ENCODE measurements around the gene NASP. TPM values are rescaled to one million over a fixed set of nuclear protein-coding genes. Genes with fewer than 3 reads are reported as not detected.
"Not testable (repeated sequence)": the region's sequence is repeated elsewhere in the genome, so short reads cannot be mapped to it uniquely, and the experiment has no call there.

NASP gene
- total RNA-seq, 1 experiment from 2014 or later: 129 TPM

- peak; percentile 67 for DNase-seq (ENCODE audit: low read depth)
These were observed 13.8 kb upstream of the NASP start for GRCh38 chr1:45569962-45570581.

DNA sequence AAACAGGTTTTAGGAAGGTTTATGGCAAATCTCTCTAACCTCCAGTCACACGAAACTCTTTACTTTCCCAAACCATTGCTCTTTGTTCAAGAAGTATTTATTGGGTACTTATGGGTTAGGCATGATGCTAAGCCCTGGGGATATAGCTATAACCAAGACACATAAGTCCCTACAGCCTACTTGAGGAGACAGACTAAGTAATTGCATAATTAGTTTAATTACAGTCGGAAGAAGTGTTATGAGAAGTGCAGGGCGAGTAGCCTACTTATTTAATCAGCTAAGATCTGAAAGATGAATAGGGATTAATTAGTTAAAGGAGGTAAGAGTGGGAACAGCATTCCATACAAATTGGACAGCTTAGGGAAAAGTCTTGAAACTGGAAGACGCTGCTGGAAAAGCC lies 13.2 kb upstream of the NASP start:
- no peak for DNase-seq (ENCODE audit: low read depth)

- no peak for DNase-seq (ENCODE audit: low read depth)
These were observed 10.5 kb upstream of the NASP start for GRCh38 chr1:45573231-45573804.

- DNase-seq (ENCODE audit: low read depth): no peak
These were observed 9.7 kb upstream of the NASP start for GRCh38 chr1:45574105-45574626.

DNA sequence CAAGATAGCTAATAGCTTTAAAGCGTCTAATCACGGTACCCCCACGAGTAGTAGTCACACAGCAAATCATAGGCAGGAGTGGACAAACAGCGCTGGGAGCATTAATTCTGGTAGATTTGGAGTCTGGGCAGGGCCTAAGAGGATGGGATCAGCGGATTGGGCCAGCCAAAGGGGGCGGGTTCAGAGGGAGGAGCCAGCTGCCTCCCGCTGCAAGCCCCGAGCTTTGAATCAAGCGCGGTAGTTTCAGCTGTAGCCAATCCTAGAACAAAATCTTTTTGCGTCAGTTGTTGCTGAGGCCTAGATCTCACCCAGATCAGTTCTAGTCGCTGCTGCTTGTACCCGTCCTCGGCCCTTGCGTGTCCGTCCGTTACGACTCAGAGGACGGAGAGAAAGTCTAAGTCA lies 576 bp upstream of the NASP start:
- DNase-seq (ENCODE audit: low read depth): peak; percentile 96

DNA sequence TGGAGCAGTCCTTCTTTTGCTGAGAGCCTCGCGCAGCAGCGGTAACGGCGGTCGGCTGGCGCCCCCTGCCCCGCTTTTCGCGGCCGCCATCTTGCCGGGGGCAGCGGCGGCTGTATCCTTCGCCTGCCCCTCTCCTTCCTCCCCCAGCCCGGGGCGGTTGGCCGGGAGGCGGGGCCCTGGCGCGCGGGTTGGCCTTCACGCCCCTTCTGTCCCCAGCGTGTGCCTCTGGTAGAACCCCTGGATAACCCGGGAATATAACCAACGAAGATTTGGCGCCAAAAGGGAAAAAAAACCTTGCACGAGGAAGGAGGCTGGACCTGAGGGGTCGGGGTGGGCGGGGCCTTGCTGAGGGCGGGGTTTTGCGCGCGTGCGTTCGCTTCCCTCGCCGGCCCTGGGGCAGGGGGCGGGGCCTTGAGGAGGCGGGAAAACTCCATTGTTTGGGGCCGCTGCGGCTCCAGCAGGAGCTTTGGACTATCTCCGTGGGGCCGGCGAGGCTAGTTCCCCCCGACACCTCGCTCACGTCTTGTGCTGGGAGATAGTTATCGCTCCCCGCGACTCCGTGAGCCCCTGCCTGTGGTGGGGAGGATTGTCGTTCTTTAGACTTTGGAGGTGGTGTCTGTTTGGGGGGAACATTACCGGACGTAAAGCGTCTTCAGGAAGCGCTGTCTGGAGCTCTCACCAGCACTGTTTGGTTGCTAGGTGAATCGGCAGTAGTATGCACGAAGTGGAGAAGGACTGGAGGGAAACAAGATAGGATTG lies 689 bp downstream of the NASP start:
- DNase-seq (ENCODE audit: low read depth): peak; percentile 77

DNA sequence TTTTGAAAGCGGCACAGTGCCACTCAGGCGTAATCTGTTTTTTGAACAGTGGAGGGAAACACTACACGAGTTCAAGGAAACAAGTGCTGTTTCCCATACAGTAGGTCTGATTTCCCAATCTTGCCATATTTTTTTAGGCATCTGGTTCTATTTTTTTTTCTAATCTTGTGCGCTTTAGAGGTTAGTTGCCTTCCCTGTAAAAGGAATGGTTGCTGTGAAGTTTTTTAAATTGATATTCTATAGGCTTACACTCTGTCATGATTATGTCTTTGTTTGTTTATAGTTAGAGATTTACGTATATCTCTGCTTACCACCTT lies 1.2 kb downstream of the NASP start:
- DNase-seq (ENCODE audit: low read depth): no peak

GRCh38 chr1:45585496-45586075 lies 1.7 kb downstream of the NASP start:
- no peak for DNase-seq (ENCODE audit: low read depth)

- DNase-seq (ENCODE audit: low read depth): no peak
These were observed 2.9 kb downstream of the NASP start for GRCh38 chr1:45586769-45587168.

- DNase-seq (ENCODE audit: low read depth): no peak
These were observed 6.0 kb downstream of the NASP start for GRCh38 chr1:45589861-45590260.

- DNase-seq (ENCODE audit: low read depth): no peak
These were observed 10.6 kb downstream of the NASP start for GRCh38 chr1:45594412-45594811.

- not testable (repeated sequence) for DNase-seq (ENCODE audit: low read depth)
These were observed 12.9 kb downstream of the NASP start for GRCh38 chr1:45596765-45597164.

DNA sequence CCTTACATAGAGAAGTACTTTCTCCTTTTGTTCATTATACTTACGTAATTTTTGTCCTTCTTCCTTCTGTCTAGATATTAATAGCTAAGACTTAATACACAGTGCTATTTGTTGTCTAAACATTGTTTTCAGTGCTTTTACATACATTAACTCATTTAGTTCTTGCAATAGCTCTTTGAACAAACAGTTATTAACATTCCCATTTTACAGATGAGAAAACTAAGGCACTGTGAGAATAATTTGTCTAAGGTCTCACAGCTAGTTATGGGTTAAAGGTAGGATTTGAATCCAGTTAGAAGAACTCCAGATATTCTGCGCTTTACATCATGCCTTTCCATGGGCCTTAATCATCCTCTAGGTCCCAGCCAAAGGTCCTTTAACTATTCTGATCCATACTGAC lies 20.4 kb downstream of the NASP start:
- DNase-seq (ENCODE audit: low read depth): no peak

GRCh38 chr1:45607404-45608074 lies 23.7 kb downstream of the NASP start:
- DNase-seq (ENCODE audit: low read depth): no peak

- no peak for DNase-seq (ENCODE audit: low read depth)
These were observed 24.6 kb downstream of the NASP start for GRCh38 chr1:45608175-45609156.

- no peak for DNase-seq (ENCODE audit: low read depth)
These were observed 26.9 kb downstream of the NASP start for GRCh38 chr1:45610589-45611226.

DNA sequence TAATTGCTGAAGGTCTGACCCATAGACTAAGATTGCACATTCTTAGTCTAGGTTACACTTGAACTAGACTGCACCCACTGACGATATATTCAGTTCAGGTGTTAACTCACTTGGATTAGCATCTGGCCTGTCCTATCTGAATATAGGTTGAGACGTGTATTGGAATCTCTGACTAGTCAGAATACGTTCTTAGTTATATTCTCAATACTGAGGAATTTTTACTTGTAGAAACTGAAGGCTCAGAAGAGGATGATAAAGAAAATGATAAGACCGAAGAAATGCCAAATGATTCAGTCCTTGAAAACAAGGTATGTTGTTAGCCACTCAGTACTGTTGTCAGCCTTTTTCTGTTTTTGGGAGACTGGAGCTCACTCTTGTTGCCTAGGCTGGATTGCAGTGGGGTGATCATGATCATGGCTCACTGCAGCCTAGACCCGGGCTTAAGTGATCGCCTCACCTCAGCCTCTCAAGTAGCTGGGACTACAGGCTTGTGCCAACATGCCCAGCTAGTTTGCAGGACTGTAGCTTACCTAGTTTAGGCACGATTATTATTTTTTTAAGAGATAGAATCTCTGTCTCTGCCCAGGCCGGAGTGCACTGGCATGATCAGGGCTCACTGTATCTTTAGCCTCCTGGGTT lies 29.2 kb downstream of the NASP start:
- no peak for DNase-seq (ENCODE audit: low read depth)

GRCh38 chr1:45615885-45616284 lies 32.0 kb downstream of the NASP start:
- DNase-seq (ENCODE audit: low read depth): no peak

GRCh38 chr1:45617618-45618017 lies 33.8 kb downstream of the NASP start:
- DNase-seq (ENCODE audit: low read depth): peak; percentile 82

All from HT1080 (cell line).